Measurements from ENCODE around the gene ADAMTS10. TPM values are rescaled to one million over a fixed set of nuclear protein-coding genes. Genes with fewer than 3 reads are reported as not detected.

Gene ADAMTS10
- total and polyA plus RNA-seq, 2 of the 13 experiments (the other 11 are each of a cell fraction or from before 2014, with no cell fraction given): 0.49 to 1.7 TPM

GRCh38 chr19:8638078-8638619 lies 27.6 kb upstream of the ADAMTS10 start (continued):
- TF ChIP-seq ZNF329 (CRISPR knock-in tag; IDR thresholded peaks at IDR 0.05; ENCODE audit: low read depth) (no peak), ZKSCAN8 (CRISPR knock-in tag; IDR thresholded peaks at IDR 0.05; ENCODE audit: borderline replicate concordance) (no peak), PITX1 (CRISPR knock-in tag; IDR thresholded peaks at IDR 0.05) (no peak), CENPBD1 (CRISPR knock-in tag; IDR thresholded peaks at IDR 0.05; ENCODE audit: borderline replicate concordance, low read depth) (no peak), ZNF138 (CRISPR knock-in tag; IDR thresholded peaks at IDR 0.05; ENCODE audit: low read depth) (no peak), ZNF572 (CRISPR knock-in tag; IDR thresholded peaks at IDR 0.05) (no peak), EP300 (IDR thresholded peaks at IDR 0.05; ENCODE audit: low read depth in 2 of 2, low read length in 2 of 2) (peak in 1 of 2 experiments; percentile 53; a peak in 1 of 4 replicates), EP300 (CRISPR knock-in tag; IDR thresholded peaks at IDR 0.05; ENCODE audit: borderline replicate concordance) (no peak), NRL (CRISPR knock-in tag; IDR thresholded peaks at IDR 0.05; ENCODE audit: borderline replicate concordance) (no peak), CEBPB (IDR thresholded peaks at IDR 0.05; ENCODE audit: borderline replicate concordance, low read depth, low read length) (peak; percentile 60; the same call in 1 of the 2 replicates), ATF2 (CRISPR knock-in tag; IDR thresholded peaks at IDR 0.05) (no peak), PPARG (CRISPR knock-in tag; conservative IDR thresholded peaks at IDR 0.05) (no peak), ZNF207 (IDR thresholded peaks at IDR 0.05; ENCODE audit: borderline replicate concordance) (no peak), ZNF264 (CRISPR knock-in tag; IDR thresholded peaks at IDR 0.05) (no peak), FLYWCH1 (CRISPR knock-in tag; IDR thresholded peaks at IDR 0.05) (no peak), KLF9 (CRISPR knock-in tag; IDR thresholded peaks at IDR 0.05; ENCODE audit: low read depth) (no peak), ZBTB4 (CRISPR knock-in tag; IDR thresholded peaks at IDR 0.05; ENCODE audit: borderline replicate concordance) (0 out of 2 replicates have a peak, but pooled peaks have one; percentile 70), GPBP1L1 (CRISPR knock-in tag; IDR thresholded peaks at IDR 0.05) (no peak), THAP11 (CRISPR knock-in tag; IDR thresholded peaks at IDR 0.05) (peak; percentile 48), HMGA1 (CRISPR knock-in tag; conservative IDR thresholded peaks at IDR 0.05) (no peak), ZNF720 (CRISPR knock-in tag; IDR thresholded peaks at IDR 0.05) (no peak), ZNF33B (CRISPR knock-in tag; IDR thresholded peaks at IDR 0.05) (no peak)
- TF ChIP-seq, protein P1, sequence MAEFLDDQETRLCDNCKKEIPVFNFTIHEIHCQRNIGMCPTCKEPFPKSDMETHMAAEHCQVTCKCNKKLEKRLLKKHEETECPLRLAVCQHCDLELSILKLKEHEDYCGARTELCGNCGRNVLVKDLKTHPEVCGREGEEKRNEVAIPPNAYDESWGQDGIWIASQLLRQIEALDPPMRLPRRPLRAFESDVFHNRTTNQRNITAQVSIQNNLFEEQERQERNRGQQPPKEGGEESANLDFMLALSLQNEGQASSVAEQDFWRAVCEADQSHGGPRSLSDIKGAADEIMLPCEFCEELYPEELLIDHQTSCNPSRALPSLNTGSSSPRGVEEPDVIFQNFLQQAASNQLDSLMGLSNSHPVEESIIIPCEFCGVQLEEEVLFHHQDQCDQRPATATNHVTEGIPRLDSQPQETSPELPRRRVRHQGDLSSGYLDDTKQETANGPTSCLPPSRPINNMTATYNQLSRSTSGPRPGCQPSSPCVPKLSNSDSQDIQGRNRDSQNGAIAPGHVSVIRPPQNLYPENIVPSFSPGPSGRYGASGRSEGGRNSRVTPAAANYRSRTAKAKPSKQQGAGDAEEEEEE (CRISPR knock-in tag; IDR thresholded peaks at IDR 0.05; ENCODE audit: borderline replicate concordance): no peak

Measured in HepG2 (cell line).